Neural cell (in vitro differentiated cells): Measurements from ENCODE around the gene GFRA1. TPM values are rescaled to one million over a fixed set of nuclear protein-coding genes. Genes with fewer than 3 reads are reported as not detected.

Experiments used
- H2AFZ ChIP-seq: fragments of 200-600, 300-800 bp; sonication (generic), shearing (Covaris generic); 2 replicates; pipeline ENCODE4 v1.6.0; 2014; ENCODE audit warnings: low read depth, mild to moderate bottlenecking, antibody characterized with exemption, low read length, moderate library complexity
- H3F3A ChIP-seq: fragments of 200-600 bp; shearing (Covaris generic); 2 replicates; pipeline ENCODE4 v1.6.1; 2016; ENCODE audit warnings: mild to moderate bottlenecking, moderate library complexity, mixed read lengths, antibody characterized with exemption, low read length; ENCODE audit not compliant: insufficient read depth, poor library complexity, severe bottlenecking
- H3K27ac ChIP-seq: fragments of 200-600, 300-800 bp; sonication (generic), shearing (Covaris generic); 2 replicates; pipeline ENCODE4 v1.5.1; 2014; ENCODE audit warnings: mild to moderate bottlenecking, low read length, moderate library complexity
- H3K27me3 ChIP-seq: fragments of 300-800, 200-600 bp; sonication (generic), shearing (Covaris generic); 2 replicates; pipeline ENCODE4 v1.6.0; 2014; ENCODE audit warnings: mild to moderate bottlenecking, low read depth, low read length, moderate library complexity; ENCODE audit not compliant: insufficient read depth
- H3K36me3 ChIP-seq: fragments of 300-800, 200-600 bp; sonication (generic), shearing (Covaris generic); 2 replicates; pipeline ENCODE4 v1.5.1; 2014; ENCODE audit warnings: mild to moderate bottlenecking, antibody characterized with exemption, low read length, moderate library complexity; ENCODE audit not compliant: insufficient read depth
- H3K4me2 ChIP-seq: fragments of 300-800, 200-600 bp; sonication (generic), shearing (Covaris generic); 2 replicates; pipeline ENCODE4 v1.6.0; 2014; ENCODE audit warnings: mild to moderate bottlenecking, low read length
- H3K4me3 ChIP-seq: fragments of 300-800, 200-600 bp; sonication (generic), shearing (Covaris generic); 2 replicates; pipeline ENCODE4 v1.5.1; 2014; ENCODE audit warnings: mild to moderate bottlenecking, low read length, moderate library complexity
- H3K79me2 ChIP-seq: fragments of 200-600 bp; shearing (Covaris generic); replicated peaks from 2 replicates; pipeline ENCODE4 v1.6.0; 2014; ENCODE audit warnings: mild to moderate bottlenecking, low read length, moderate library complexity; ENCODE audit not compliant: insufficient read depth
- H3K9ac ChIP-seq: fragments of 300-800, 200-600 bp; sonication (generic), shearing (Covaris generic); 2 replicates; pipeline ENCODE4 v1.6.1; 2016; ENCODE audit warnings: mild to moderate bottlenecking, low read length, mixed read lengths
- H3K9me2 ChIP-seq: fragments of 200-600 bp; shearing (Covaris generic); 2 replicates; pipeline ENCODE4 v1.6.1; 2016; ENCODE audit warnings: mild to moderate bottlenecking, low read length, mixed read lengths; ENCODE audit not compliant: insufficient read depth
- H3K9me3 ChIP-seq: fragments of 200-600, 300-800 bp; sonication (generic), shearing (Covaris generic); 2 replicates; pipeline ENCODE4 v1.6.1; 2016; ENCODE audit warnings: mild to moderate bottlenecking, mixed run types, low read length, moderate library complexity, mixed read lengths
- H4K20me1 ChIP-seq: fragments of 200-600 bp; shearing (Covaris generic); 2 replicates; pipeline ENCODE4 v1.6.1; 2016; ENCODE audit warnings: mild to moderate bottlenecking, mixed run types; ENCODE audit not compliant: insufficient read depth
- EP300 ChIP-seq: fragments of 450-650 bp; conservative IDR thresholded peaks from 2 replicates; pipeline ENCODE4 v1.6.1; 2014; ENCODE audit warnings: antibody characterized with exemption, mild to moderate bottlenecking, moderate library complexity; ENCODE audit not compliant: poor library complexity, severe bottlenecking
- EZH2 ChIP-seq: fragments of 200-600, 300-800 bp; shearing (Covaris generic), sonication (generic); IDR thresholded peaks from 2 replicates; pipeline ENCODE4 v1.6.1; 2014; ENCODE audit warnings: antibody characterized with exemption, low read length, borderline replicate concordance, mild to moderate bottlenecking; ENCODE audit not compliant: insufficient read depth, poor library complexity, severe bottlenecking
- MXI1 ChIP-seq: fragments of 450-650 bp; conservative IDR thresholded peaks from 2 replicates; pipeline ENCODE4 v1.6.1; 2014; ENCODE audit warnings: antibody characterized with exemption, mild to moderate bottlenecking; ENCODE audit not compliant: poor library complexity, severe bottlenecking
- POLR2AphosphoS5 ChIP-seq: IDR thresholded peaks from 2 replicates; pipeline ENCODE4 v1.6.1; 2012
- RAD21 ChIP-seq: fragments of 450-650 bp; conservative IDR thresholded peaks from 2 replicates; pipeline ENCODE4 v1.6.1; 2014; ENCODE audit warnings: antibody characterized with exemption, mild to moderate bottlenecking, moderate library complexity
- SMC3 ChIP-seq: fragments of 450-650 bp; conservative IDR thresholded peaks from 2 replicates; pipeline ENCODE4 v1.6.1; 2014; ENCODE audit warnings: antibody characterized with exemption, mild to moderate bottlenecking, moderate library complexity; ENCODE audit not compliant: poor library complexity
- TAF1 ChIP-seq: IDR thresholded peaks from 2 replicates; pipeline ENCODE4 v1.6.1; 2012; ENCODE audit warnings: low read depth
- polyA plus RNA-seq: library from polyadenylated mRNA; depleted of rRNA; stranded (reverse); fragments of >200 nt; gene quantifications from 2 replicates; pipeline ENCODE4 v1.2.3, GENCODE V29; 2014
- TF ChIP-seq, protein P1 (sequence below): IDR thresholded peaks from 2 replicates; pipeline ENCODE4 v1.6.1; 2012; ENCODE audit warnings: borderline replicate concordance
- TF ChIP-seq, protein P2 (sequence below): fragments of 450-650 bp; IDR thresholded peaks from 2 replicates; pipeline ENCODE4 v1.5.1; 2014; ENCODE audit warnings: antibody characterized with exemption, mild to moderate bottlenecking, moderate library complexity; ENCODE audit not compliant: poor library complexity, severe bottlenecking

The GFRA1 gene
- polyA plus RNA-seq, 1 donor from 2014 or later = 2.3 TPM

DNA sequence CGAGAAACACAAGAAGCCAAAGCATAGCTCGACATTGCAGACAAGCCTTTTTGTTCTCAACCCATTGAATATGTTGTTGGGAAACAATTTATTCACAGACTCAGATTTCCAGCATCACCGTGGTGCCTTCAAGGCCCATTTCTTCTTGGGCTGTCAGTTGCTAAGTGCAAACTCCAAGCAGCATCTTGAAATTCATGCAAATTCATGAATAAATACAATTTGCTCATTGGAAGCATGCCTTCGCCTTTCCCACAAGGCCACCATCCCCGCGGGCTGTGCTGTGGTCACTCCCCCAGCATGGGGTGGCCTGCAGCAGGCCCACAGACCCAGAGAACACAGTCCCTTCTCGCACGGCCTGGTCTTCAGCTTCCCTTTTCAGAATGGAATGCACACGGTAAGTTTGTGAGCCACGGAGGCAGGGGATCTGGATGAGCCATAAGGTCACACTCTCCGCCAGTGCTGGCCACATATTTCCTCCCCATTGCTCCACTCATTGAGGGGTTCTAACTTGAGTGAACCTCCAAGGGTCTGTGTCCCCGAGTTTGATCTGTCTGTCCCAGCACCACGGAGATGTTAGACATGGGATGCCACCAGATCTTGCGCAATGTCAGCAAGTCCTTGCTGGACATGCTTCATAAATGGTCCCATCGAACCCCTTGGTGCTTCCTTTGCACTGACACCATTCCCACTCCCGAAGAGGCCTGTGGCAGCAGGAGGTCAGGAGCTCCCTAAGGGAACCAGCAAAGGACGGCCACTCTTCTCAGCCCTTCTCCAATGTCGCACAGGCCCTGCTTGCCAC, 109.5 kb downstream of the GFRA1 start:
- Histone ChIP-seq H3K9me3 (no peaks in the 10 kb centered on the region), H3F3A (no peaks in the 10 kb centered on the region), H3K9me2 (no peaks in the 10 kb centered on the region), H3K27me3 (no peaks in the 10 kb centered on the region), H3K36me3 (no peaks in the 10 kb centered on the region), H3K9ac (no peak overlapping the region), H3K4me2 (no peak overlapping the region), H3K79me2 (no peaks in the 10 kb centered on the region), H3K4me3 (no peak overlapping the region), H4K20me1 (no peaks in the 10 kb centered on the region), H2AFZ (no peak overlapping the region), H3K27ac (no peak overlapping the region)
- TF ChIP-seq MXI1 = no peak
- peak; percentile 12 for TF ChIP-seq POLR2AphosphoS5
- TF ChIP-seq EZH2 = no peak
- TF ChIP-seq, protein P1, sequence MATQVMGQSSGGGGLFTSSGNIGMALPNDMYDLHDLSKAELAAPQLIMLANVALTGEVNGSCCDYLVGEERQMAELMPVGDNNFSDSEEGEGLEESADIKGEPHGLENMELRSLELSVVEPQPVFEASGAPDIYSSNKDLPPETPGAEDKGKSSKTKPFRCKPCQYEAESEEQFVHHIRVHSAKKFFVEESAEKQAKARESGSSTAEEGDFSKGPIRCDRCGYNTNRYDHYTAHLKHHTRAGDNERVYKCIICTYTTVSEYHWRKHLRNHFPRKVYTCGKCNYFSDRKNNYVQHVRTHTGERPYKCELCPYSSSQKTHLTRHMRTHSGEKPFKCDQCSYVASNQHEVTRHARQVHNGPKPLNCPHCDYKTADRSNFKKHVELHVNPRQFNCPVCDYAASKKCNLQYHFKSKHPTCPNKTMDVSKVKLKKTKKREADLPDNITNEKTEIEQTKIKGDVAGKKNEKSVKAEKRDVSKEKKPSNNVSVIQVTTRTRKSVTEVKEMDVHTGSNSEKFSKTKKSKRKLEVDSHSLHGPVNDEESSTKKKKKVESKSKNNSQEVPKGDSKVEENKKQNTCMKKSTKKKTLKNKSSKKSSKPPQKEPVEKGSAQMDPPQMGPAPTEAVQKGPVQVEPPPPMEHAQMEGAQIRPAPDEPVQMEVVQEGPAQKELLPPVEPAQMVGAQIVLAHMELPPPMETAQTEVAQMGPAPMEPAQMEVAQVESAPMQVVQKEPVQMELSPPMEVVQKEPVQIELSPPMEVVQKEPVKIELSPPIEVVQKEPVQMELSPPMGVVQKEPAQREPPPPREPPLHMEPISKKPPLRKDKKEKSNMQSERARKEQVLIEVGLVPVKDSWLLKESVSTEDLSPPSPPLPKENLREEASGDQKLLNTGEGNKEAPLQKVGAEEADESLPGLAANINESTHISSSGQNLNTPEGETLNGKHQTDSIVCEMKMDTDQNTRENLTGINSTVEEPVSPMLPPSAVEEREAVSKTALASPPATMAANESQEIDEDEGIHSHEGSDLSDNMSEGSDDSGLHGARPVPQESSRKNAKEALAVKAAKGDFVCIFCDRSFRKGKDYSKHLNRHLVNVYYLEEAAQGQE = no peak

GRCh38 chr10:116162851-116163250, 110.2 kb downstream of the GFRA1 start:
- no peak overlapping the region for H3K4me2 ChIP-seq
- no peaks in the 10 kb centered on the region for H3K79me2 ChIP-seq
- no peak overlapping the region for H3K9ac ChIP-seq
- no peaks in the 10 kb centered on the region for H3K9me3 ChIP-seq
- H3K36me3 ChIP-seq = no peaks in the 10 kb centered on the region
- no peaks in the 10 kb centered on the region for H3F3A ChIP-seq
- no peaks in the 10 kb centered on the region for H3K9me2 ChIP-seq
- H4K20me1 ChIP-seq = no peaks in the 10 kb centered on the region
- H3K4me3 ChIP-seq = no peak overlapping the region
- H3K27ac ChIP-seq = no peak overlapping the region
- H3K27me3 ChIP-seq = no peaks in the 10 kb centered on the region
- TF ChIP-seq RAD21 (no peak), EZH2 (no peak), TAF1 (no peak), EP300 (no peak), MXI1 (no peak), POLR2AphosphoS5 (no peak), SMC3 (no peak)
- TF ChIP-seq, protein P1 = no peak
- TF ChIP-seq, protein P2, sequence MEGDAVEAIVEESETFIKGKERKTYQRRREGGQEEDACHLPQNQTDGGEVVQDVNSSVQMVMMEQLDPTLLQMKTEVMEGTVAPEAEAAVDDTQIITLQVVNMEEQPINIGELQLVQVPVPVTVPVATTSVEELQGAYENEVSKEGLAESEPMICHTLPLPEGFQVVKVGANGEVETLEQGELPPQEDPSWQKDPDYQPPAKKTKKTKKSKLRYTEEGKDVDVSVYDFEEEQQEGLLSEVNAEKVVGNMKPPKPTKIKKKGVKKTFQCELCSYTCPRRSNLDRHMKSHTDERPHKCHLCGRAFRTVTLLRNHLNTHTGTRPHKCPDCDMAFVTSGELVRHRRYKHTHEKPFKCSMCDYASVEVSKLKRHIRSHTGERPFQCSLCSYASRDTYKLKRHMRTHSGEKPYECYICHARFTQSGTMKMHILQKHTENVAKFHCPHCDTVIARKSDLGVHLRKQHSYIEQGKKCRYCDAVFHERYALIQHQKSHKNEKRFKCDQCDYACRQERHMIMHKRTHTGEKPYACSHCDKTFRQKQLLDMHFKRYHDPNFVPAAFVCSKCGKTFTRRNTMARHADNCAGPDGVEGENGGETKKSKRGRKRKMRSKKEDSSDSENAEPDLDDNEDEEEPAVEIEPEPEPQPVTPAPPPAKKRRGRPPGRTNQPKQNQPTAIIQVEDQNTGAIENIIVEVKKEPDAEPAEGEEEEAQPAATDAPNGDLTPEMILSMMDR = no peak
- H2AFZ ChIP-seq = no peak overlapping the region
